H1 (cell line): ENCODE measurements around the gene FOXO1. TPM values are rescaled to one million over a fixed set of nuclear protein-coding genes. Genes with fewer than 3 reads are reported as not detected.

Experiments
- CTCF ChIA-PET: fragments of 300-600 bp; sonication (Branson Sonifier 250); formaldehyde crosslinking; loops from one replicate; lab custom pipeline; 2021; ENCODE audit not compliant: partially characterized antibody; lab: Charles Lee
- POLR2A ChIA-PET: fragments of 300-600 bp; sonication (Branson Sonifier 250); formaldehyde crosslinking; loops from one replicate; lab custom pipeline; 2021; ENCODE audit warnings: inconsistent platforms; ENCODE audit not compliant: partially characterized antibody; lab: Charles Lee
- DNase-seq, 2 experiments: peaks; one replicate each; pipeline versions ENCODE4 v3.0.0 to v3.0.0-alpha.2; 2010 to 2022; ENCODE audit warnings: low spot score in 2 of 2, low read depth in 1 of 2, mixed read lengths in 1 of 2
- FAIRE-seq: peaks from 2 replicates; lab custom pipeline; 2011; peaks lifted over from hg19 to GRCh38; lab: Jason Lieb, UNC
- H2AFZ ChIP-seq: 2 replicates; pipeline ENCODE4 v1.8.1; 2012; ENCODE audit warnings: low read length, inconsistent platforms
- H2AK5ac ChIP-seq: 2 replicates; pipeline ENCODE4 v1.6.1; 2013; ENCODE audit warnings: low read depth, low read length
- H2BK120ac ChIP-seq: replicated peaks from 2 replicates; pipeline ENCODE3; 2013; ENCODE audit warnings: low read depth, low read length, inconsistent platforms
- H2BK12ac ChIP-seq: 2 replicates; pipeline ENCODE4 v1.6.1; 2013; ENCODE audit warnings: low read depth, low read length
- H2BK15ac ChIP-seq: 2 replicates; pipeline ENCODE4 v1.6.1; 2013; ENCODE audit warnings: low read length
- H2BK20ac ChIP-seq: 2 replicates; pipeline ENCODE4 v1.6.1; 2013; ENCODE audit warnings: low read length
- H2BK5ac ChIP-seq: 2 replicates; pipeline ENCODE4 v1.6.1; 2013; ENCODE audit warnings: low read depth, low read length
- H3K14ac ChIP-seq: 2 replicates; pipeline ENCODE4 v1.6.1; 2013; ENCODE audit warnings: inconsistent platforms; ENCODE audit not compliant: insufficient read length
- H3K18ac ChIP-seq: 2 replicates; pipeline ENCODE4 v1.6.1; 2013; ENCODE audit warnings: low read length; ENCODE audit errors: extremely low read depth
- H3K23ac ChIP-seq: 2 replicates; pipeline ENCODE4 v1.6.1; 2013; ENCODE audit warnings: inconsistent platforms; ENCODE audit not compliant: insufficient read length
- H3K23me2 ChIP-seq: 2 replicates; pipeline ENCODE4 v1.6.1; 2013; ENCODE audit warnings: low read depth, low read length
- H3K27ac ChIP-seq: 2 replicates; pipeline ENCODE4 v1.6.1; 2011; ENCODE audit warnings: low read depth, low read length, inconsistent platforms
- H3K27me3 ChIP-seq, 4 experiments: replicated peaks in 1 of 4; 1 replicate in 1 of 4; 2 replicates in 3 of 4; pipeline versions ENCODE4 v1.6.1 to v1.8.1; 2011 to 2013; ENCODE audit warnings: low read length in 3 of 4, mild to moderate bottlenecking in 3 of 4, inconsistent platforms in 2 of 4, mixed read lengths in 2 of 4, moderate library complexity in 1 of 4; ENCODE audit not compliant: control insufficient read depth in 3 of 4, insufficient read depth in 3 of 4; ENCODE audit errors: extremely low read depth in 1 of 4
- H3K36me3 ChIP-seq, 4 experiments: 2 replicates each; pipeline versions ENCODE4 v1.6.1 to v1.8.1; 2011 to 2013; ENCODE audit warnings: mild to moderate bottlenecking in 4 of 4, low read length in 3 of 4, moderate library complexity in 2 of 4, control low read depth in 1 of 4, inconsistent platforms in 1 of 4; ENCODE audit not compliant: insufficient read depth in 4 of 4, control insufficient read depth in 2 of 4
- H3K4ac ChIP-seq: replicated peaks from 2 replicates; pipeline ENCODE3; 2013; ENCODE audit warnings: low read length, low read depth, mixed read lengths, inconsistent platforms; ENCODE audit not compliant: insufficient read length
- H3K4me1 ChIP-seq, 4 experiments: replicated peaks in 1 of 4; 1 replicate in 1 of 4; 2 replicates in 3 of 4; pipeline versions ENCODE4 v1.6.1 to v1.8.1; 2011 to 2013; ENCODE audit warnings: low read length in 3 of 4, inconsistent platforms in 2 of 4, mixed read lengths in 1 of 4; ENCODE audit not compliant: insufficient read depth in 4 of 4, control insufficient read depth in 3 of 4
- H3K4me2 ChIP-seq, 2 experiments: 2 replicates each; pipeline versions ENCODE4 v1.6.1 to v1.8.1; 2011 to 2013; ENCODE audit warnings: low read depth in 2 of 2, low read length in 2 of 2, control low read depth in 1 of 2, inconsistent platforms in 1 of 2, mild to moderate bottlenecking in 1 of 2; ENCODE audit not compliant: insufficient read depth in 1 of 2
- H3K4me3 ChIP-seq, 4 experiments: fragments of 200-600, 300-600 bp in 1 of 4; sonication (generic), shearing (Covaris generic), sonication (Bioruptor Twin) in 1 of 4; 2 replicates each; pipeline versions ENCODE4 v1.5.1 to v1.8.1; 2011 to 2016; ENCODE audit warnings: low read length in 4 of 4, low read depth in 3 of 4, control low read depth in 2 of 4, inconsistent platforms in 2 of 4, mild to moderate bottlenecking in 2 of 4, mixed read lengths in 1 of 4, moderate library complexity in 1 of 4; ENCODE audit not compliant: insufficient read depth in 2 of 4; ENCODE audit errors: extremely low read depth in 1 of 4
- H3K56ac ChIP-seq: replicated peaks from 2 replicates; pipeline ENCODE3; 2013; ENCODE audit warnings: low read depth, mild to moderate bottlenecking, mixed read lengths, low read length, inconsistent platforms; ENCODE audit not compliant: insufficient read length
- H3K79me1 ChIP-seq: 2 replicates; pipeline ENCODE4 v1.6.1; 2013; ENCODE audit warnings: low read depth, low read length, control low read depth
- H3K79me2 ChIP-seq, 2 experiments: 2 replicates each; pipeline versions ENCODE4 v1.6.1 to v1.8.1; 2012 to 2013; ENCODE audit warnings: low read length in 2 of 2, mild to moderate bottlenecking in 2 of 2, inconsistent platforms in 1 of 2; ENCODE audit not compliant: insufficient read depth in 2 of 2, control insufficient read depth in 1 of 2
- H3K9ac ChIP-seq, 4 experiments: replicated peaks in 1 of 4; 1 replicate in 1 of 4; 2 replicates in 3 of 4; pipeline versions ENCODE4 v1.6.1 to v1.8.1; 2011 to 2013; ENCODE audit warnings: low read depth in 3 of 4, low read length in 3 of 4, control low read depth in 2 of 4, mild to moderate bottlenecking in 2 of 4, moderate library complexity in 2 of 4, inconsistent platforms in 1 of 4; ENCODE audit errors: extremely low read depth in 1 of 4
- H3K9me3 ChIP-seq, 2 experiments: 2 replicates each; pipeline versions ENCODE4 v1.6.1 to v1.8.1; 2012 to 2013; ENCODE audit warnings: mild to moderate bottlenecking in 2 of 2, moderate library complexity in 2 of 2, control low read depth in 1 of 2, inconsistent platforms in 1 of 2, low read depth in 1 of 2, low read length in 1 of 2, mixed read lengths in 1 of 2; ENCODE audit not compliant: insufficient read depth in 2 of 2
- H4K20me1 ChIP-seq, 2 experiments: replicated peaks in 1 of 2; 2 replicates each; pipeline versions ENCODE3 to v1.8.1; 2011 to 2013; ENCODE audit warnings: inconsistent platforms in 2 of 2, low read length in 2 of 2, mild to moderate bottlenecking in 1 of 2; ENCODE audit not compliant: insufficient read depth in 2 of 2, control insufficient read depth in 1 of 2
- H4K5ac ChIP-seq: 2 replicates; pipeline ENCODE4 v1.6.1; 2013; ENCODE audit warnings: low read length, low read depth, mixed read lengths, inconsistent platforms; ENCODE audit not compliant: insufficient read length
- H4K8ac ChIP-seq: 2 replicates; pipeline ENCODE4 v1.8.0; 2013; ENCODE audit warnings: mild to moderate bottlenecking, moderate library complexity, low read length, inconsistent platforms; ENCODE audit not compliant: insufficient read depth; ENCODE audit errors: extremely low read depth
- H4K91ac ChIP-seq: replicated peaks from 2 replicates; pipeline ENCODE3; 2013; ENCODE audit warnings: low read length, mixed read lengths, inconsistent platforms; ENCODE audit not compliant: insufficient read length
- ATF3 ChIP-seq: IDR thresholded peaks from 2 replicates; pipeline ENCODE4 v1.6.1; 2011; ENCODE audit warnings: low read depth, mild to moderate bottlenecking, low read length; ENCODE audit not compliant: insufficient read depth
- BACH1 ChIP-seq: IDR thresholded peaks from 2 replicates; pipeline ENCODE4 v1.6.1; 2012; ENCODE audit warnings: low read length, improper control_type of control experiment
- BCL11A ChIP-seq, 2 experiments: IDR thresholded peaks; one replicate each; pipeline ENCODE4 v1.6.1; 2011; ENCODE audit warnings: low read depth in 2 of 2, low read length in 2 of 2, mild to moderate bottlenecking in 2 of 2
- EZH2 ChIP-seq: fragments of 200-600 bp; sonication (generic); IDR thresholded peaks from 2 replicates; pipeline ENCODE4 v1.7.1; 2012; ENCODE audit warnings: low read depth, mild to moderate bottlenecking, moderate library complexity, low read length, inconsistent platforms; ENCODE audit not compliant: severe bottlenecking
- FOSL1 ChIP-seq: IDR thresholded peaks from 2 replicates; pipeline ENCODE4 v1.6.1; 2011; ENCODE audit warnings: mild to moderate bottlenecking, low read depth, low read length, moderate library complexity; ENCODE audit not compliant: insufficient read depth
- GTF2F1 ChIP-seq: IDR thresholded peaks from 2 replicates; pipeline ENCODE4 v1.6.1; 2012; ENCODE audit warnings: low read depth, low read length, improper control_type of control experiment, borderline replicate concordance
- JUN ChIP-seq: IDR thresholded peaks from 2 replicates; pipeline ENCODE4 v1.6.1; 2011; ENCODE audit warnings: low read depth, mild to moderate bottlenecking, improper control_type of control experiment, low read length
- MAFK ChIP-seq: IDR thresholded peaks from 2 replicates; pipeline ENCODE4 v1.6.1; 2012; ENCODE audit warnings: low read depth, mild to moderate bottlenecking, improper control_type of control experiment, low read length
- POU5F1 ChIP-seq: IDR thresholded peaks from 2 replicates; pipeline ENCODE4 v1.6.1; 2011; ENCODE audit warnings: low read depth, mild to moderate bottlenecking, low read length, moderate library complexity
- RAD21 ChIP-seq, 2 experiments: IDR thresholded peaks in 1 of 2; conservative IDR thresholded peaks in 1 of 2; 2 replicates each; pipeline ENCODE4 v1.6.1; 2011; ENCODE audit warnings: low read depth in 2 of 2, low read length in 2 of 2, improper control_type of control experiment in 1 of 2, inconsistent platforms in 1 of 2, mild to moderate bottlenecking in 1 of 2, moderate library complexity in 1 of 2
- RNF2 ChIP-seq: fragments of 200-900, 300-1000 bp; sonication (generic); IDR thresholded peaks from 2 replicates; pipeline ENCODE4 v1.7.1; 2016; ENCODE audit warnings: borderline replicate concordance, low read depth, mild to moderate bottlenecking, antibody characterized with exemption, low read length; ENCODE audit not compliant: poor library complexity, severe bottlenecking; ENCODE audit errors: missing control alignments
- SP1 ChIP-seq: IDR thresholded peaks from 2 replicates; pipeline ENCODE4 v1.6.1; 2011; ENCODE audit warnings: low read depth, low read length
- TEAD4 ChIP-seq: IDR thresholded peaks from 2 replicates; pipeline ENCODE4 v1.6.1; 2012; ENCODE audit warnings: low read depth, low read length, inconsistent platforms, mixed read lengths
- WGBS, 2 experiments: shearing (Covaris generic) in 1 of 2; methylation state at CpG; one replicate each; pipeline versions ENCODE4 v1.1.6 to v1.1.7; 2013 to 2015; ENCODE audit warnings: low lambda C conversion rate in 2 of 2, mixed read lengths in 2 of 2, inconsistent platforms in 1 of 2, low coverage in 1 of 2, missing lambda C conversion rate in 1 of 2; ENCODE audit not compliant: insufficient replicate concordance in 2 of 2, insufficient coverage in 1 of 2, insufficient read length in 1 of 2; ENCODE audit errors: extremely low coverage in 1 of 2, missing lambda C conversion rate in 1 of 2; 5-methylcytosine and 5-hydroxymethylcytosine counted together
- polyA plus RNA-seq, 7 experiments: library from polyadenylated mRNA; depleted of rRNA in 3 of 7; stranded (reverse) in 5 of 7; unstranded in 2 of 7; fragments of >200 nt in 5 of 7; fragments of 200-250 nt in 2 of 7; gene quantifications; 1 replicate in 5 of 7; 2 replicates in 1 of 7; 4 replicates in 1 of 7; pipeline versions ENCODE4 v1.2.1 to v1.2.3, GENCODE V29; 2011 to 2013; ENCODE audit warnings: missing spikeins in 2 of 7, mixed read lengths in 2 of 7
- total RNA-seq: library from RNA; stranded (reverse); fragmentation: NEBNext Ultra II Directional; extraction: Animal tissue kit (Norgen Biotek cat#: 25700); gene quantifications from 2 replicates; pipeline ENCODE4 v1.2.1, GENCODE V29; 2021

Gene FOXO1
- total and polyA plus RNA-seq, 2 of the 8 experiments (the other 6 are each of a cell fraction or from before 2014, with no cell fraction given), result 35.3 to 56.9 TPM

DNA sequence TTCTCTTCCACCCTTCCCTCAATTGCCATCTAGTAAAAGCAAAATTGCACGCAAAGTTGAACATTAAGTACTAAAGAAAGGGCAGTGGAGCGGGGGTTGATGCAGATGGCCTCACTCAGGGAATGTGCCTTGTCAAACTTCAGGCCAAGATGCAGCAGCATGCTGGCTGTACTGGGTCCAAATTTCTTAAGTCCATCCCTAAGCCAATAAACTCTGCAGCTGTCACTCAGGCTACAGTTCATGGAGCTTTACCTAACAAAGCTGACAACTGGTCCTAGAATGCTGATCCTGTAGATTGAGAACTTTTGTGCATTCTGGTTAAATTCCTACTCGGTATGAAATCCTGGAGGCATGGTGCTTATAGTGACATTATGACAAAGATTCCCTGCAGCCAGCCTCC lies 88.4 kb downstream of the FOXO1 start:
- Histone ChIP-seq H3K36me3 (peaks cover 0 to 2% (median 0%) of the 10 kb centered on the region in 4 experiments; a peak in 2 of 8 replicates), H3K27ac (no peak overlapping the region), H4K8ac (no peak overlapping the region), H2BK120ac (no peak overlapping the region), H3K79me2 (peaks cover 31 to 99% of the 10 kb centered on the region in 2 experiments), H4K5ac (no peak overlapping the region), H3K79me1 (peaks cover 27% of the 10 kb centered on the region), H2BK12ac (no peak overlapping the region), H2BK5ac (no peak overlapping the region), H2BK15ac (no peak overlapping the region), H3K23me2 (no peaks in the 10 kb centered on the region), H3K56ac (no peak overlapping the region), H2AFZ (no peak overlapping the region), H3K4ac (no peak overlapping the region), H3K27me3 (no peaks in the 10 kb centered on the region), H3K9ac (no peak overlapping the region), H2AK5ac (no peak overlapping the region), H3K14ac (no peak overlapping the region), H3K18ac (no peak overlapping the region), H4K91ac (no peak overlapping the region), H3K4me3 (no peak overlapping the region), H3K4me2 (no peak overlapping the region), H3K9me3 (peaks cover 0 to 2% of the 10 kb centered on the region in 2 experiments; a peak in 1 of 4 replicates), H4K20me1 (peaks cover 26 to 48% of the 10 kb centered on the region in 2 experiments), H3K23ac (no peak overlapping the region), H2BK20ac (no peak overlapping the region), H3K4me1 (peaks cover 8 to 33% (median 23%) of the 10 kb centered on the region in 4 experiments; a peak in 6 of 7 replicates)
- POLR2A ChIA-PET, result interaction anchor here (1.3 kb wide), 2 partner anchors 9 to 14 kb away, joined by 3 read pairs; no protein-coding TSS in a partner anchor
- no peak for DNase-seq
- FAIRE-seq, result no peak
- 89% methylated on average over 3 of the region's 3 CpGs; no CpG with 5 or more reads in 1 of the 2 experiments for WGBS, 2 experiments
- no peak for TF ChIP-seq RAD21 (IDR thresholded peaks at IDR 0.05 in 1 of 2, conservative IDR thresholded peaks at IDR 0.05 in 1 of 2; ENCODE audit: low read depth in 2 of 2, low read length in 2 of 2)
- TF ChIP-seq BCL11A (IDR thresholded peaks at IDR 0.05; ENCODE audit: low read depth in 2 of 2, low read length in 2 of 2), result no peak
- TF ChIP-seq BACH1, result no peak
- no peak for TF ChIP-seq RNF2
- TF ChIP-seq GTF2F1, result no peak
- TF ChIP-seq TEAD4, result no peak
- TF ChIP-seq JUN, result no peak
- TF ChIP-seq FOSL1, result no peak
- no peak for TF ChIP-seq ATF3
- no peak for TF ChIP-seq SP1
- TF ChIP-seq MAFK, result no peak
- TF ChIP-seq EZH2, result no peak
- no peak for TF ChIP-seq POU5F1
- CTCF ChIA-PET, result interaction anchor here (5.4 kb wide), 1 partner anchor 14 kb away, joined by 24 read pairs; no protein-coding TSS in a partner anchor
